GM12878 (cell line): ENCODE measurements around the gene RRP12. TPM values are rescaled to one million over a fixed set of nuclear protein-coding genes. Genes with fewer than 3 reads are reported as not detected.

Experiments used
- ATAC-seq: fragments of 200-7000 bp; cut with Tn5 transposase; 3 replicates; pipeline ENCODE4 v1.9.1; 2020; ENCODE audit warnings: mild to moderate bottlenecking, moderate library complexity
- BruUV-seq: library from RNA; stranded (reverse); fragments of 400-500 nt; replicated peaks from 2 replicates; lab custom pipeline; 2021; lab: Mats Ljungman, UMichigan
- CTCF ChIA-PET: fragments of 300-600 bp; sonication (Branson Sonifier 250); formaldehyde crosslinking; extraction: SDS; loops from one replicate; lab custom pipeline; 2021; ENCODE audit warnings: inconsistent platforms; lab: Yijun Ruan, JAX
- POLR2A ChIA-PET: fragments of 350-600 bp; formaldehyde crosslinking; extraction: SDS; loops from one replicate; lab custom pipeline; 2021; ENCODE audit warnings: inconsistent platforms; lab: Charles Lee
- RAD21 ChIA-PET: fragments of 300-600 bp; sonication (Branson Sonifier 250); formaldehyde crosslinking; loops from one replicate; lab custom pipeline; 2023; ENCODE audit warnings: antibody characterized with exemption; ENCODE audit not compliant: unreplicated experiment; lab: Charles Lee
- SMC1A ChIA-PET: fragments of 300-600 bp; sonication (Branson Sonifier 250); formaldehyde crosslinking; loops from one replicate; lab custom pipeline; 2023; ENCODE audit not compliant: unreplicated experiment, uncharacterized antibody; lab: Charles Lee
- DNase-seq: peaks from one replicate; pipeline ENCODE4 v3.0.0-alpha.2; 2011; ENCODE audit warnings: low read depth, low spot score
- FAIRE-seq: peaks from 3 replicates; lab custom pipeline; 2011; peaks lifted over from hg19 to GRCh38; lab: Jason Lieb, UNC
- H2AFZ ChIP-seq: 2 replicates; pipeline ENCODE4 v1.6.0; 2011; ENCODE audit warnings: low read depth, low read length, control low read depth; ENCODE audit not compliant: control insufficient read depth
- H3K27ac ChIP-seq: 2 replicates; pipeline ENCODE4 v1.5.1; 2011; ENCODE audit warnings: control low read depth; ENCODE audit not compliant: control insufficient read depth, insufficient read depth
- H3K27me3 ChIP-seq, 2 experiments: replicated peaks in 1 of 2; 2 replicates each; pipeline versions ENCODE4 v1.6.0 to v1.6.1; 2011; ENCODE audit warnings: low read length in 1 of 2; ENCODE audit not compliant: control insufficient read depth in 2 of 2, insufficient read depth in 2 of 2
- H3K36me3 ChIP-seq, 2 experiments: 2 replicates each; pipeline ENCODE4 v1.5.1; 2011; ENCODE audit warnings: low read length in 1 of 2; ENCODE audit not compliant: control insufficient read depth in 2 of 2, insufficient read depth in 2 of 2
- H3K4me1 ChIP-seq: 2 replicates; pipeline ENCODE4 v1.6.1; 2011; ENCODE audit warnings: mild to moderate bottlenecking, low read length, moderate library complexity, mixed read lengths; ENCODE audit not compliant: control insufficient read depth, insufficient read depth
- H3K4me2 ChIP-seq: 2 replicates; pipeline ENCODE4 v1.6.0; 2011; ENCODE audit warnings: control low read depth; ENCODE audit not compliant: control insufficient read depth, insufficient read depth
- H3K4me3 ChIP-seq: fragments of 200-600 bp; sonication (generic); 2 replicates; pipeline ENCODE4 v1.5.1; 2016
- H3K79me2 ChIP-seq: 2 replicates; pipeline ENCODE4 v1.6.0; 2011; ENCODE audit warnings: low read length; ENCODE audit not compliant: control insufficient read depth, insufficient read depth
- H3K9ac ChIP-seq: 2 replicates; pipeline ENCODE4 v1.8.0; 2011; ENCODE audit warnings: low read length, control low read depth, mixed read lengths; ENCODE audit not compliant: control insufficient read depth, insufficient read depth
- H3K9me3 ChIP-seq: replicated peaks from 3 replicates; pipeline ENCODE4 v1.5.1; 2011; ENCODE audit warnings: mild to moderate bottlenecking, low read length; ENCODE audit not compliant: control insufficient read depth, insufficient read depth
- H4K20me1 ChIP-seq: 2 replicates; pipeline ENCODE4 v1.6.0; 2011; ENCODE audit not compliant: control insufficient read depth, insufficient read depth
- ASH2L ChIP-seq: fragments of 300-600, 200-600 bp; sonication (generic); IDR thresholded peaks from 2 replicates; pipeline ENCODE4 v1.6.1; 2017; ENCODE audit warnings: low read depth, mild to moderate bottlenecking, borderline replicate concordance
- NKRF ChIP-seq: fragments of 450-650 bp; conservative IDR thresholded peaks from 2 replicates; pipeline ENCODE4 v1.6.1; 2017; ENCODE audit warnings: mild to moderate bottlenecking, moderate library complexity
- SUPT20H ChIP-seq: IDR thresholded peaks from 2 replicates; pipeline ENCODE4 v1.6.1; 2011; ENCODE audit warnings: low read depth, mild to moderate bottlenecking, low read length, moderate library complexity, borderline replicate concordance; ENCODE audit not compliant: control insufficient read depth
- YY1 ChIP-seq: IDR thresholded peaks from 2 replicates; pipeline ENCODE4 v1.6.1; 2011; ENCODE audit warnings: low read depth, mild to moderate bottlenecking, low read length
- ZNF207 ChIP-seq: fragments of 450-650 bp; IDR thresholded peaks from 2 replicates; pipeline ENCODE4 v1.6.1; 2014; ENCODE audit warnings: antibody characterized with exemption, mild to moderate bottlenecking, borderline replicate concordance
- ZNF592 ChIP-seq: fragments of 450-650 bp; IDR thresholded peaks from 2 replicates; pipeline ENCODE4 v1.6.1; 2017; ENCODE audit warnings: mild to moderate bottlenecking, moderate library complexity
- ZZZ3 ChIP-seq: IDR thresholded peaks from 2 replicates; pipeline ENCODE4 v1.6.1; 2011; ENCODE audit warnings: low read depth; ENCODE audit not compliant: control insufficient read depth, insufficient read length
- WGBS: methylation state at CpG from one replicate; pipeline ENCODE4 v1.1.6; 2016; ENCODE audit warnings: low lambda C conversion rate; ENCODE audit not compliant: insufficient replicate concordance, insufficient coverage; ENCODE audit errors: missing lambda C conversion rate; 5-methylcytosine and 5-hydroxymethylcytosine counted together
- in situ Hi-C: fragments of 300-500 bp; cut with MboI; formaldehyde crosslinking; loops from 9 replicates; pipeline ENCODE4 v1.14.3; 2018; ENCODE audit warnings: mixed read lengths
- intact Hi-C: fragments of 100-400 bp; cut with micrococcal nuclease; formaldehyde crosslinking; loops from one replicate; pipeline ENCODE4 v1.14.2; 2022; ENCODE audit not compliant: unreplicated experiment
- polyA plus RNA-seq, 11 experiments: library from polyadenylated mRNA; depleted of rRNA in 4 of 11; unstranded in 6 of 11; stranded (reverse) in 5 of 11; fragments of >200 nt; fragmentation: Nextera tagmentation in 4 of 11; fragmentation: Illumina TruSeq in 1 of 11; extraction: Ambion mirVana in 4 of 11; extraction: Trizol in 1 of 11; gene quantifications; 1 replicate in 1 of 11; 2 replicates in 10 of 11; pipeline versions ENCODE4 v1.2.1 to v1.2.3, GENCODE V29; 2011 to 2016; ENCODE audit warnings: inconsistent platforms in 2 of 11, missing spikeins in 2 of 11, low read depth in 1 of 11
- total RNA-seq, 4 experiments: library from RNA; depleted of rRNA in 3 of 4; stranded (reverse); fragments of >200 nt in 3 of 4; fragmentation: Illumina TruSeq in 1 of 4; extraction: Trizol in 1 of 4; gene quantifications; 2 replicates each; pipeline versions ENCODE4 v1.2.1 to v1.2.3, GENCODE V29; 2013 to 2021

Gene RRP12
- total and polyA plus RNA-seq, 10 of the 15 experiments (the other 5 are each of a cell fraction or from before 2014, with no cell fraction given): 5.3 to 48.7 (median 16.8) TPM

- TF ChIP-seq ZNF592: no peak
- TF ChIP-seq ZNF207: no peak
- no peak for TF ChIP-seq YY1
Measured at GRCh38 chr10:97312897-97313296, 88.2 kb downstream of the RRP12 start (continued).

GRCh38 chr10:97311111-97311626 lies 90.0 kb downstream of the RRP12 start:
- ChIA-PET RAD21 (no interaction called here), CTCF (interaction anchor here (0.6 kb wide), 1 partner anchor 671 kb away, joined by 3 read pairs; no protein-coding TSS in a partner anchor), POLR2A (no interaction called here), SMC1A (no interaction called here)
- DNase-seq: no peak
- no peak for ATAC-seq
- in situ Hi-C loops: no loop called here
- no peak for FAIRE-seq
- 56% methylated on average over 4 of the region's 4 CpGs for WGBS
- no peak overlapping the region for H3K4me3 ChIP-seq
- no peaks in the 10 kb centered on the region for H4K20me1 ChIP-seq
- H3K9ac ChIP-seq: no peak overlapping the region
- no peaks in the 10 kb centered on the region; a peak in 1 of 4 replicates for H3K27me3 ChIP-seq
- no peaks in the 10 kb centered on the region for H3K4me1 ChIP-seq
- no peaks in the 10 kb centered on the region for H3K79me2 ChIP-seq
- no TSS peak for BruUV-seq
- no peaks in the 10 kb centered on the region for H3K9me3 ChIP-seq
- no peak overlapping the region for H2AFZ ChIP-seq
- TF ChIP-seq ZZZ3 (no peak), SUPT20H (no peak), NKRF (no peak), ASH2L (no peak)
- no peaks in the 10 kb centered on the region for H3K36me3 ChIP-seq
- H3K4me2 ChIP-seq: no peak overlapping the region
- intact Hi-C loops: no loop called here
- no peak overlapping the region for H3K27ac ChIP-seq
